Sigmoid colon (tissue), 3 donors: Measurements from ENCODE around the gene SORCS2.

Experiments
- POLR2A ChIP-seq, 2 donors: fragments of 450-650 bp; IDR thresholded peaks; one replicate each; pipeline ENCODE4 v1.6.1; 2016; ENCODE audit warnings: antibody characterized with exemption in 2 of 2, mild to moderate bottlenecking in 2 of 2, moderate library complexity in 2 of 2
- TF ChIP-seq, protein P1 (sequence below), 4 experiments: fragments of 450-650 bp in 3 of 4; fragments of 200-600 bp in 1 of 4; IDR thresholded peaks; one replicate each; pipeline ENCODE4 v1.5.1; 2016 to 2019; ENCODE audit warnings: antibody characterized with exemption in 4 of 4, mild to moderate bottlenecking in 3 of 4, moderate library complexity in 2 of 4

DNA sequence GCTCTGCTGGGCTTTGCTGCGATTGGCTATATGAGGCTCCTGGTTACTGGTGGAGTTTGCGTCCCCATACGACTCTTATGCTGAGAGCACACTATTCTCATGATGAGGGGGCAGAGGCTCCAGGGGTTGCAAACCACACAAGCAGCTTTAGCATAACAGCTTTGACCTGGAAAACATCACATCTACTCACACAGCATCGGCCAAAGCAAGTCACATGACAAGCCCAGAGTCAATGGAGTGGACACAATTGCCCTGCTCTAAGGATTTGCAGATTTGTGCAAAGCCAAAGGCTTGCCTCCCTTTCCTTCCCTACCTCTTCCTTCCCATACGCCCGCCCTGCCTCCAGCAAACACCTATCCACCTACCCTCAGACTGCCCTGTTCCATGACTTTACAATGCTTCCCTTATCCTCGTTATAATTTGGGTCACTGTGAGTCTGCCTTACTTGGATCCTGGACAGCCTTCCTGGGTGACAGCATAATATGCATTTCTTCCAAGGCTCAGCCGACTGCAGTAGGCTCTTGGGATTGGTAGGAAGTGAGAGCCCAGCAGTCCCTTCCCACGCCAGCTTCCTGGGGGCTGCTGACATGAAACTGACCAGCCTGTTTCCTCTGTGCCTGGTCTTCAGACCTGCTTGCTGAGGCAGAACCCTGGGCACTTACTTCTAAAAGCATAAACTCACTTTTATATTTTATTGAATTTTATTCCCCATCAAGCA, 450.6 kb downstream of the SORCS2 start:
- TF ChIP-seq, protein P1, sequence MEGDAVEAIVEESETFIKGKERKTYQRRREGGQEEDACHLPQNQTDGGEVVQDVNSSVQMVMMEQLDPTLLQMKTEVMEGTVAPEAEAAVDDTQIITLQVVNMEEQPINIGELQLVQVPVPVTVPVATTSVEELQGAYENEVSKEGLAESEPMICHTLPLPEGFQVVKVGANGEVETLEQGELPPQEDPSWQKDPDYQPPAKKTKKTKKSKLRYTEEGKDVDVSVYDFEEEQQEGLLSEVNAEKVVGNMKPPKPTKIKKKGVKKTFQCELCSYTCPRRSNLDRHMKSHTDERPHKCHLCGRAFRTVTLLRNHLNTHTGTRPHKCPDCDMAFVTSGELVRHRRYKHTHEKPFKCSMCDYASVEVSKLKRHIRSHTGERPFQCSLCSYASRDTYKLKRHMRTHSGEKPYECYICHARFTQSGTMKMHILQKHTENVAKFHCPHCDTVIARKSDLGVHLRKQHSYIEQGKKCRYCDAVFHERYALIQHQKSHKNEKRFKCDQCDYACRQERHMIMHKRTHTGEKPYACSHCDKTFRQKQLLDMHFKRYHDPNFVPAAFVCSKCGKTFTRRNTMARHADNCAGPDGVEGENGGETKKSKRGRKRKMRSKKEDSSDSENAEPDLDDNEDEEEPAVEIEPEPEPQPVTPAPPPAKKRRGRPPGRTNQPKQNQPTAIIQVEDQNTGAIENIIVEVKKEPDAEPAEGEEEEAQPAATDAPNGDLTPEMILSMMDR (IDR thresholded peaks at IDR 0.05) = no peak
- TF ChIP-seq POLR2A (IDR thresholded peaks at IDR 0.05) = no peak
